ENCODE results near the gene RGMB.

GRCh38 chr5:98805070-98805469 is 31.6 kb downstream of the RGMB start:
- TF ChIP-seq POLR2A (IDR thresholded peaks at IDR 0.05; ENCODE audit: low read depth, low read length): no peak
- no peak for TF ChIP-seq POLR2AphosphoS5 (IDR thresholded peaks at IDR 0.05; ENCODE audit: low read depth, low read length)
